Fibroblast of lung (primary cell): ENCODE results near the gene GALNT17.

Source experiments
- EZH2 ChIP-seq: IDR thresholded peaks from 2 replicates; pipeline ENCODE4 v1.5.1; 2012; ENCODE audit warnings: low read length, control low read depth, mild to moderate bottlenecking; ENCODE audit errors: missing control alignments
- TF ChIP-seq, protein P1 (sequence below), 2 donors: IDR thresholded peaks in 1 of 2; conservative IDR thresholded peaks in 1 of 2; 1 replicate in 1 of 2; 2 replicates in 1 of 2; pipeline ENCODE4 v1.5.1; 2011 to 2012; ENCODE audit warnings: low read length in 2 of 2, control low read depth in 1 of 2, inconsistent platforms in 1 of 2, low read depth in 1 of 2, mild to moderate bottlenecking in 1 of 2

- TF ChIP-seq, protein P1, sequence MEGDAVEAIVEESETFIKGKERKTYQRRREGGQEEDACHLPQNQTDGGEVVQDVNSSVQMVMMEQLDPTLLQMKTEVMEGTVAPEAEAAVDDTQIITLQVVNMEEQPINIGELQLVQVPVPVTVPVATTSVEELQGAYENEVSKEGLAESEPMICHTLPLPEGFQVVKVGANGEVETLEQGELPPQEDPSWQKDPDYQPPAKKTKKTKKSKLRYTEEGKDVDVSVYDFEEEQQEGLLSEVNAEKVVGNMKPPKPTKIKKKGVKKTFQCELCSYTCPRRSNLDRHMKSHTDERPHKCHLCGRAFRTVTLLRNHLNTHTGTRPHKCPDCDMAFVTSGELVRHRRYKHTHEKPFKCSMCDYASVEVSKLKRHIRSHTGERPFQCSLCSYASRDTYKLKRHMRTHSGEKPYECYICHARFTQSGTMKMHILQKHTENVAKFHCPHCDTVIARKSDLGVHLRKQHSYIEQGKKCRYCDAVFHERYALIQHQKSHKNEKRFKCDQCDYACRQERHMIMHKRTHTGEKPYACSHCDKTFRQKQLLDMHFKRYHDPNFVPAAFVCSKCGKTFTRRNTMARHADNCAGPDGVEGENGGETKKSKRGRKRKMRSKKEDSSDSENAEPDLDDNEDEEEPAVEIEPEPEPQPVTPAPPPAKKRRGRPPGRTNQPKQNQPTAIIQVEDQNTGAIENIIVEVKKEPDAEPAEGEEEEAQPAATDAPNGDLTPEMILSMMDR (conservative IDR thresholded peaks at IDR 0.05 in 1 of 2, IDR thresholded peaks at IDR 0.05 in 1 of 2; ENCODE audit: low read depth in 1 of 2, low read length in 2 of 2), result no peak
- TF ChIP-seq EZH2, result no peak
These were observed 501.6 kb downstream of the GALNT17 start for GRCh38 chr7:71633551-71634008.
